DND-41 (cell line): Measurements from ENCODE around the gene CHD9.

Source experiments
- ATAC-seq: fragments of 200-7000 bp; cut with Tn5 transposase; 3 replicates; pipeline ENCODE4 v1.9.1; 2021; ENCODE audit warnings: low read depth; ENCODE audit not compliant: insufficient read depth
- DNase-seq: peaks from one replicate; pipeline ENCODE4 v3.0.0-alpha.2; 2020
- H2AFZ ChIP-seq: 2 replicates; pipeline ENCODE4 v1.6.0; 2012; ENCODE audit warnings: low read depth, low read length
- H3K27ac ChIP-seq: 2 replicates; pipeline ENCODE4 v1.5.1; 2012; ENCODE audit warnings: low read length, inconsistent platforms
- H3K27me3 ChIP-seq: fragments of 200-600 bp; sonication (generic); 2 replicates; pipeline ENCODE4 v1.6.0; 2012; ENCODE audit warnings: low read length, mild to moderate bottlenecking, inconsistent platforms; ENCODE audit not compliant: insufficient read depth, poor library complexity
- H3K36me3 ChIP-seq: 2 replicates; pipeline ENCODE4 v1.5.1; 2012; ENCODE audit warnings: low read length, inconsistent platforms; ENCODE audit not compliant: insufficient read depth
- H3K4me1 ChIP-seq: 2 replicates; pipeline ENCODE4 v1.5.1; 2012; ENCODE audit warnings: mild to moderate bottlenecking, low read length; ENCODE audit not compliant: insufficient read depth
- H3K4me2 ChIP-seq: 2 replicates; pipeline ENCODE4 v1.6.0; 2012; ENCODE audit warnings: mild to moderate bottlenecking, moderate library complexity, low read length, inconsistent platforms; ENCODE audit not compliant: insufficient read depth
- H3K4me3 ChIP-seq, 2 experiments: fragments of 200-600 bp in 1 of 2; shearing (Covaris generic) in 1 of 2; 2 replicates each; pipeline ENCODE4 v1.5.1; 2012 to 2016; ENCODE audit warnings: inconsistent platforms in 2 of 2, low read length in 2 of 2, mild to moderate bottlenecking in 2 of 2, low read depth in 1 of 2, moderate library complexity in 1 of 2
- H3K79me2 ChIP-seq: 2 replicates; pipeline ENCODE4 v1.6.0; 2012; ENCODE audit warnings: low read length, inconsistent platforms; ENCODE audit not compliant: insufficient read depth
- H3K9ac ChIP-seq: 2 replicates; pipeline ENCODE4 v1.6.0; 2012; ENCODE audit warnings: low read depth, mild to moderate bottlenecking, inconsistent platforms, low read length, moderate library complexity
- H3K9me3 ChIP-seq: 2 replicates; pipeline ENCODE4 v1.5.1; 2012; ENCODE audit warnings: low read length, moderate library complexity, mild to moderate bottlenecking, inconsistent platforms; ENCODE audit not compliant: insufficient read depth, severe bottlenecking
- H4K20me1 ChIP-seq: 2 replicates; pipeline ENCODE4 v1.6.0; 2012; ENCODE audit warnings: low read length; ENCODE audit not compliant: insufficient read depth
- EZH2 ChIP-seq: IDR thresholded peaks from 3 replicates; pipeline ENCODE4 v1.6.1; 2012; ENCODE audit warnings: borderline replicate concordance, low read depth, mild to moderate bottlenecking, moderate library complexity, low read length, inconsistent platforms; ENCODE audit not compliant: severe bottlenecking
- TF ChIP-seq, protein P1 (sequence below): IDR thresholded peaks from 2 replicates; pipeline ENCODE4 v1.5.1; 2012; ENCODE audit warnings: borderline replicate concordance, low read length, moderate library complexity, mild to moderate bottlenecking; ENCODE audit not compliant: poor library complexity, severe bottlenecking; ENCODE audit errors: extremely low read depth

Gene CHD9

DNA sequence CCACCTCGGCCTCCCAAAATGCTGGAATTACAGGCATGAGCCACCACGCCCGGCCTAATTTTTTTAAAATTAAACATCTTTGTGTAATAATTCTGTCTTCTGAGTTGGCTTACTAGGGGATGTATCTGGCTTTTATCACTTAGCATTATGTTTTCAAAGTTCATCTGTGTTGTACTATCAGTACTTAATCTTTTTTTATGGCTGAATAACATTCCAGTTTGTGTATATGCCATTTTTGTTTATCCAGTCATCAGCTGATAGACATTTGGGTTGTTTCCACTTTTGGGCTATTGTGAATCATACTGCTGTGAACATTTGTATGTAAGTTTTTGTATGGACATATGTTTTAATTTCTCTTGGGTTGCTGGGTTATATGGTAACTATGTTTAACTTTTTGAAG is 69.0 kb downstream of the CHD9 start:
- H3K36me3 ChIP-seq, result no peaks in the 10 kb centered on the region
- no peak overlapping the region for H3K9ac ChIP-seq
- H3K27ac ChIP-seq, result no peak overlapping the region
- ATAC-seq, result no peak
- no peak overlapping the region for H2AFZ ChIP-seq
- no peak for DNase-seq
- no peak overlapping the region for H3K4me2 ChIP-seq
- no peaks in the 10 kb centered on the region; the same call in 1 of the 2 replicates for H4K20me1 ChIP-seq
- no peaks in the 10 kb centered on the region for H3K4me1 ChIP-seq
- H3K79me2 ChIP-seq, result peaks cover 7% of the 10 kb centered on the region; the same call in 1 of the 2 replicates
- no peaks in the 10 kb centered on the region for H3K27me3 ChIP-seq
- H3K4me3 ChIP-seq, result no peak overlapping the region
- no peaks in the 10 kb centered on the region for H3K9me3 ChIP-seq
- TF ChIP-seq, protein P1, sequence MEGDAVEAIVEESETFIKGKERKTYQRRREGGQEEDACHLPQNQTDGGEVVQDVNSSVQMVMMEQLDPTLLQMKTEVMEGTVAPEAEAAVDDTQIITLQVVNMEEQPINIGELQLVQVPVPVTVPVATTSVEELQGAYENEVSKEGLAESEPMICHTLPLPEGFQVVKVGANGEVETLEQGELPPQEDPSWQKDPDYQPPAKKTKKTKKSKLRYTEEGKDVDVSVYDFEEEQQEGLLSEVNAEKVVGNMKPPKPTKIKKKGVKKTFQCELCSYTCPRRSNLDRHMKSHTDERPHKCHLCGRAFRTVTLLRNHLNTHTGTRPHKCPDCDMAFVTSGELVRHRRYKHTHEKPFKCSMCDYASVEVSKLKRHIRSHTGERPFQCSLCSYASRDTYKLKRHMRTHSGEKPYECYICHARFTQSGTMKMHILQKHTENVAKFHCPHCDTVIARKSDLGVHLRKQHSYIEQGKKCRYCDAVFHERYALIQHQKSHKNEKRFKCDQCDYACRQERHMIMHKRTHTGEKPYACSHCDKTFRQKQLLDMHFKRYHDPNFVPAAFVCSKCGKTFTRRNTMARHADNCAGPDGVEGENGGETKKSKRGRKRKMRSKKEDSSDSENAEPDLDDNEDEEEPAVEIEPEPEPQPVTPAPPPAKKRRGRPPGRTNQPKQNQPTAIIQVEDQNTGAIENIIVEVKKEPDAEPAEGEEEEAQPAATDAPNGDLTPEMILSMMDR, result no peak
- no peak for TF ChIP-seq EZH2

- ATAC-seq (no peak), DNase-seq (no peak)
- Histone ChIP-seq H3K4me3 (no peak overlapping the region), H2AFZ (no peak overlapping the region), H3K4me1 (peaks cover 7% of the 10 kb centered on the region), H3K79me2 (peaks cover 6% of the 10 kb centered on the region), H3K27ac (no peak overlapping the region), H4K20me1 (no peaks in the 10 kb centered on the region; the same call in 1 of the 2 replicates), H3K4me2 (no peak overlapping the region), H3K9ac (no peak overlapping the region), H3K36me3 (no peaks in the 10 kb centered on the region), H3K27me3 (no peaks in the 10 kb centered on the region), H3K9me3 (no peaks in the 10 kb centered on the region)
- TF ChIP-seq, protein P1, result no peak
- no peak for TF ChIP-seq EZH2
Observed at GRCh38 chr16:53126390-53126789, 71.6 kb downstream of the CHD9 start.

DNA sequence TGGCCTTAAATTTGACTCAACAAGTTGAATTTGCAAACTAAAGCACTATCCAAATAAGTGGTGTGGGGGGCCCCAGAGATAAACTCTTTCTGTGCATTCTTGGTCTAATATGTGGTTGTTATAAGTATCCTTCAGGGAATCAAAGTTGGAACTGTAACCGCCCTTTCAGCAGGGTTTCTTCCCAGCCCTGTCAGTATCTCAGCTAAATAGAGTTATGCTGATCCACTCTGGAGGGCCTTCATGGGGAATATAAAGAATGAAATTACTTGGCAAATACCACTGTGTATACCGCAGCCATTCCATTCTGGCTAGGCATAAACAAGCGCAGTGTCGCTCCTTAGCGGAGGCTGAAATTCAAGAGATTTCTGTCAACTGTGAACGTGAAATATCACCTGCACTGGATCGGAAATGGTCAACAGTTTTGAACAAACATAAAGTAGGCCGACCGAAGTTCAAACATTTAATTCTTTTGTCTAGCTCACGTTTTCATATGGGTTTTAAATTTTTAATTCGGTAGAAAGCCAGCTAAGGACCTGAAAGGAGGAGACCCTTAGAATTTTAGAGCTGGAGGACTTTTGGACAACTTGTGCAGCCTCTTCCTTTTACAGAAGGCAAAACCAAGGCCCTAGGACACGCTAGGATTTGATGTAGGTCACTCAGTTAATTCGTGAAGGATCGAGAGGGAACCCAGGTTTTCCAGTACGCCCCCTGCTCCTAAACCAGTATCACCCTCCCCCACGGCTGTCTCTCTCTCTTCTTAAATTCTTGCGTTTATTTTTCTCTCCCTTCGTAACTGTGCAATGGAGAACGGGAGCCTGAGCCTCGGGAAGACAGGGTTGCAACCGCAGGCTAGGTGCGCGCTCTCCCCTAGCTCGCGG is 74.7 kb downstream of the CHD9 start:
- H3K4me2 ChIP-seq, result peak overlapping the region; percentile 88
- peaks cover 21% of the 10 kb centered on the region for H3K4me1 ChIP-seq
- peak overlapping the region; percentile 80 for H3K9ac ChIP-seq
- peak overlapping the region; percentile 74 for H3K27ac ChIP-seq
- peak overlapping the region; percentile 21 to 85; a peak in 3 of 4 replicates for H3K4me3 ChIP-seq
- TF ChIP-seq, protein P1, result no peak
- TF ChIP-seq EZH2, result no peak
- ATAC-seq (no peak), DNase-seq (no peak)
- peak overlapping the region; percentile 81 for H2AFZ ChIP-seq
- H3K27me3 ChIP-seq, result no peaks in the 10 kb centered on the region
- H3K9me3 ChIP-seq, result no peaks in the 10 kb centered on the region
- 0 out of 2 replicates have a peak, but pooled peaks cover 4% of the 10 kb centered on the region for H3K36me3 ChIP-seq
- peaks cover 11% of the 10 kb centered on the region for H4K20me1 ChIP-seq
- H3K79me2 ChIP-seq, result peaks cover 36% of the 10 kb centered on the region
